CMK (cell line): ENCODE measurements around the gene VWA8.
"Not testable (repeated sequence)": the region's sequence is repeated elsewhere in the genome, so short reads cannot be mapped to it uniquely, and the experiment has no call there.

Source experiments
- DNase-seq: peaks from one replicate; pipeline ENCODE4 v3.0.0-alpha.2; 2010; ENCODE audit warnings: low read depth

The VWA8 gene

GRCh38 chr13:41682766-41683165 is 278.1 kb downstream of the VWA8 start:
- DNase-seq = no peak

GRCh38 chr13:41682001-41682400 is 278.9 kb downstream of the VWA8 start:
- DNase-seq = no peak

- no peak for DNase-seq
Measured at GRCh38 chr13:41681587-41681986, 279.3 kb downstream of the VWA8 start.

GRCh38 chr13:41680900-41681299 is 280.0 kb downstream of the VWA8 start:
- DNase-seq = no peak

GRCh38 chr13:41678848-41679247 is 282.1 kb downstream of the VWA8 start:
- no peak for DNase-seq

GRCh38 chr13:41678249-41678648 is 282.7 kb downstream of the VWA8 start:
- DNase-seq = no peak

- DNase-seq = no peak
Measured at GRCh38 chr13:41675306-41675705, 285.6 kb downstream of the VWA8 start.

GRCh38 chr13:41674246-41674645 is 286.7 kb downstream of the VWA8 start:
- DNase-seq = no peak

GRCh38 chr13:41673640-41674039 is 287.3 kb downstream of the VWA8 start:
- no peak for DNase-seq

- no peak for DNase-seq
Measured at GRCh38 chr13:41670873-41671443, 290.0 kb downstream of the VWA8 start.

GRCh38 chr13:41668130-41668757 is 292.7 kb downstream of the VWA8 start:
- peak; percentile 26 for DNase-seq

GRCh38 chr13:41666644-41667043 is 294.3 kb downstream of the VWA8 start:
- DNase-seq = no peak

GRCh38 chr13:41660411-41660810 is 300.5 kb downstream of the VWA8 start:
- DNase-seq = no peak

GRCh38 chr13:41658057-41658661 is 302.8 kb downstream of the VWA8 start:
- DNase-seq = no peak

GRCh38 chr13:41655997-41656396 is 304.9 kb downstream of the VWA8 start:
- DNase-seq = no peak

- no peak for DNase-seq
Measured at GRCh38 chr13:41654796-41655195, 306.1 kb downstream of the VWA8 start.

GRCh38 chr13:41652735-41653361 is 308.1 kb downstream of the VWA8 start:
- DNase-seq = no peak

- DNase-seq = no peak
Measured at GRCh38 chr13:41651413-41652058, 309.4 kb downstream of the VWA8 start.

GRCh38 chr13:41650706-41651105 is 310.2 kb downstream of the VWA8 start:
- no peak for DNase-seq

- DNase-seq = no peak
Measured at GRCh38 chr13:41649659-41650058, 311.2 kb downstream of the VWA8 start.

- DNase-seq = no peak
Measured at GRCh38 chr13:41648314-41648935, 312.5 kb downstream of the VWA8 start.

- not testable (repeated sequence) for DNase-seq
Measured at GRCh38 chr13:41647699-41648313, 313.1 kb downstream of the VWA8 start.
